Effector CD8-positive, alpha-beta T cell (primary cell): Measurements from ENCODE around the gene TMEM50B.
"Not testable (repeated sequence)": the region's sequence is repeated elsewhere in the genome, so short reads cannot be mapped to it uniquely, and the experiment has no call there.

Experiments
- DNase-seq: peaks from one replicate; lab custom pipeline; 2025; lab: John Stamatoyannopoulos, UW

The TMEM50B gene

GRCh38 chr21:33478182-33478581, 1.6 kb downstream of the TMEM50B start:
- DNase-seq: no peak

DNA sequence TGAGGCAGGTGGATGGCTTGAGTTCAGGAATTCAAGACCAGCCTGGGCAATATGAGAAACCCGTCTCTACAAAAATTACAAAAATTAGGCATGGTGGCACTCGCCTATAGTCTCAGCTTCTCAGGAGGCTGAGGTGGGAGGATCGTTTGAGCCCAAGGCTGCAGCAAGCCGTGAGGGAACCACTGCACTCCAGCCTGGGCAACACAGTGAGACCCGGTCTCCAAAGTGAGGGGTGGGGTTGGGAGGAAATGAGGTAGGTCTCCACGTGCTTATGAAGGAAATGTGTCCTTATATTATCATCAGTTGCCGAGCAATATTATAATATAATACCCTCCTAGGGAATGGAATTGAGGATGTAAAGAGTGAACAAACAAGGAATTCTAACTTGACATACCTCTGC, 2.7 kb downstream of the TMEM50B start:
- DNase-seq: no peak

DNA sequence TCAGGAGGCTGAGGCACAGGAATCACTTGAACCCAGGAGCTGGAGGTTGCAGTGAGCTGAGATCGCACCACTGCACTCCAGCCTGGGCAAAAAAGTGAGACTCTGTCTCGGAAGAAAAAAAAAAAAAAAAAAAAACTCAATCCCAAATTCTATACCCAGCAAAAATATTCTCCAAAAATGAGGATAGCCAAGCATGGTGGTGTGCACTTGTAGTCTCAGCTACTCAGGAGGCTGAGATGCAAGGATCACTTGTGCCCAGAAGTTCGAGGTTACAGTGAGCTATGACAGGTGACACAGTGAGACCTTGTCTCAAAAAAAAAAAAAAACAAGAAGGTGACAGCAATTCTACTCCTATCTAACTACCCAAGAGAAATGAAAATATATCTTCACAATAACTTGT, 6.4 kb downstream of the TMEM50B start:
- no peak for DNase-seq

- no peak for DNase-seq
Observed at GRCh38 chr21:33470701-33471100, 9.1 kb downstream of the TMEM50B start.

GRCh38 chr21:33469183-33469582, 10.6 kb downstream of the TMEM50B start:
- DNase-seq: not testable (repeated sequence)

GRCh38 chr21:33461538-33462250, 18.1 kb downstream of the TMEM50B start:
- no peak for DNase-seq

DNA sequence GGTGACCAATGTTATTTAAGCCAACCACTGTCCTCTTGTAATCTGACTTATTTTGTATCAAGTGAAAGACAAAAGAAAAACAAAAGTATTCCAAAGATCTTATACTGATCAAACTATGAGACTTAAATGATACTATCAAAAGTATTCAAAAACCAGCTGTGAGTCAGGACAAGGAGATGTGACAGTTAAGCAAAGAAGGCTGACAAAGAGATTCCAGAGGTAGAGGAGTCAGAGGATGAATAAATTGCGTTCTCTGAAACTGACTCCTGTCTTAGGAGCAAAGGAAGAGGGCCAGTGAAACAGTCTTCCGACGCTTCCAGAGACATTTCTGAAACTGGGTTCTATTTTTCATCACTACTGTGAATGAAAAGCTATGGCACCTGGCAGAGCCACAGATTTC, 20.9 kb downstream of the TMEM50B start:
- no peak for DNase-seq

DNA sequence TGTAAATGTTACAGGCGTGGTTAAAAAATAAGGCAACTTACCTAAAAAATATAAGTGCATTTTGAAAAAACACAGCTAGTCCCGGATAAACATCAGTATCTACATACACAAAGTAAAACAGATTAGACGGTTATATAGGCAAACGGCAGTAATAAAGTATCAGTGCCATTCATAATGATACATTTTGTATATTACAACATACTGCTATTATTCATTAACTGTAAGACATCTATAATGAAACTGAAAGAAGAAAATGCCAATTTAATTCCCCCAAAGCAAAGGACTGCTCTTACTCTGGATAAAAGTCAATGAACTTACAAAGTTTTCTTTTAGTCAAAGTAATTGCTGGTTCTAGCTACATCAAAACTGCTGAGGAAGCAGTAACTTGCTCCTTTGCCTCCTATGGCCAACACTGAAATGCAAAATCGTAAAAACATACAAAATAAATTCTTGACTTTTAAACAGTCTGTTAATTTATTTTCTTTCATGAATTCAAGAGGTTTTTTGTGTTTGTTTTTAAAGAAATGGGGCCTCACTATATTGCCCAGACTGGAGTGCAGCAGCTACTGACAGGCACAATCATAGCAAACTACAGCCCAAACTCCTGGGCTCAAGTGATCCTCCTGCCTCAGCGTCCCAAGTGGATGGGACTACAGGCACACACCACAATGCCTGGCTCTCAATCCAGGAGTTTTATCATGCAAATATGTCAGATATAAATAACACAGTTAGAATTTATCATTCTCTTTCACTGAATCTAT, 23.9 kb downstream of the TMEM50B start:
- no peak for DNase-seq

DNA sequence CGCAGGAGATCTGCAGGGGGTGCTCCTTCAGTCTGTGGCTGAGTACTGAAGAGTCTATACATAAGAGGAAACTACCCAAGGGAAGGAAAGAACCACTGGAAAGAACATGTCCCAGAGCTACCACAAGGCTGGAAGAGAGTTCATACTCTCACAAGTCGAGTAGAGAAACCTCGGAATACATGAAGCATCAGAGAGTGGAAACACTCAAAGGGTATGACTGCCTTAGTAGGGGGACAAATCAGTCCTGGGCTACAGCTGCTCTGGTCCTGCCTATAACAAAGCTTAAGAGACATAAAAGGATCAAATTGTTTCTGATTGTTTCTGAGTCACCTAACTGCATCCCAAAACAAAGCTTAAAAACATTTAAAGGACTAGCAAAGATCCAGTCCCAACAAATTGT, 27.4 kb downstream of the TMEM50B start:
- no peak for DNase-seq

GRCh38 chr21:33451634-33452071, 28.1 kb downstream of the TMEM50B start:
- DNase-seq: no peak

DNA sequence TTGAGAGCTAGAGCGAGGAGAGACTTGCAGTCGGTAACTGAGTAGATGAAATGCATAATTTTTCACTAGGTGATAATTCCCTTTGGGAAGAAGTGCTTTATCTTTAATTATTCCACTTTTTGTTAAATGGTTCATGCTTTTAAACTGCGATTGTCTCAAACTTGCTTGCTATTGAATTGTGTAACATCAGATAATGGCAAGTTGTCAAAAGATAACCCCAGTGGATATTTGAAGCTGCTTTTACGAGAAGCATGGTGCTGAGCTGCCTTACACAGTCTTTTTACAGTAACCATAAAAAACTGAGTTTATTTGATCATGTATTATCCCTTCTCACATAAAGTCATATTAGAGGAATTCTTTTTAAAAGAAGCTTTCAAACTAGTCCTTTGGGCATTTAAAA, 30.2 kb downstream of the TMEM50B start:
- DNase-seq: no peak

DNA sequence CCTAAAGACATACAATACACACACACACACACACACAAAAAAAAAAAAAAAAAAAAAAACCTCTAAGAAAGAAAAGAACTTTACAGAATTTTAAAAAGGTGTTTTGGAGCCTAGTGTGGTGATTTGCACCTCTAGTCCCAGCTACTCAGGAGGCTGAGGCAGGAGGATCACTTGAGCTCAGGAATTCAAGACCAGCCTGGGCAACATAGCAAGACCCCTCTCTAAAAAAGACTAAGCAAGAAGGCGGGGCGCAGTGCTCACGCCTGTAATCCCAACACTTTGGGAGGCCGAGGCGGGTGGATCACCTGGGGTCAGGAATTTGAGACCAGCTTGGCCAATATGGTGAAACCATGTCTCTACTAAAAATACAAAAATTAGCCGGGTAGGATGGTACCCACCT, 33.2 kb downstream of the TMEM50B start:
- DNase-seq: not testable (repeated sequence)

DNA sequence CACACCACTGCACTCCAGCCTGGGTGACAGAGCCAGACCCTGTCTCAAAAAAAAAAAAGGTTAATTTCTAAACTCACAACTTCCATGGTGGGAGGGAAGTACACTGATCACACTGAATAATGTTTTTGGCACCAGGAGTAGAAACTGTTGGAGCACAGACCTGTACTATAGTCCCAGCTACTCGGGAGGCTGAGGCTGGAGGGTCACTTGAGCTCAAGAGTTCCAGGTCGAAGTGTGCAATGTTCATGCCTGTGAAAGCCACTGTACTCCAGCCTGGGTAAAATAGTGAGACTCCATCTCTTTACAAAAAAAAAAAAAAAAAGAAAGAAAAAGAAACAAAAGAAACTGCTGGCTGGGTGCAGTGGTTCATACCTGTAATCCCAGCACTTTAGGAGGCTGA, 35.3 kb downstream of the TMEM50B start:
- DNase-seq: no peak

DNA sequence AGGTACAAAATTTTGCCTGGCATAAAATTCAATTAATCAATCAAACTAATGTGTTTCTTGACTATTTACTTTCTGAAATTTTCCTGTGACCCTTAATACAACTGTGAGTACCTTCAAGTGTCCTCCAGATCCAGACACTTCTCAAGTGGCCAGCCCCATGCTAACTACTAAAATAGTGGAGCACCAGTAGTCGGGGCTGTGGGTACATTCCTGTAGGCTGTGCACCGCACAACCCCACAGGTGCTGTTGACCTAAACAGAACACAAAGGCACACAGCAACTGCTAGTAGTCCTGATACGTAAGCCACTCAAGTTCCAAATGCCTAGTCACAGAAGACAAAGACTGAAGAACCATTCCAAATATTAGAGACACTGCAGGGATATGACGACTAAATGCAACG, 36.6 kb downstream of the TMEM50B start:
- DNase-seq: no peak

- DNase-seq: no peak
Observed at GRCh38 chr21:33441489-33442477, 38.0 kb downstream of the TMEM50B start.

DNA sequence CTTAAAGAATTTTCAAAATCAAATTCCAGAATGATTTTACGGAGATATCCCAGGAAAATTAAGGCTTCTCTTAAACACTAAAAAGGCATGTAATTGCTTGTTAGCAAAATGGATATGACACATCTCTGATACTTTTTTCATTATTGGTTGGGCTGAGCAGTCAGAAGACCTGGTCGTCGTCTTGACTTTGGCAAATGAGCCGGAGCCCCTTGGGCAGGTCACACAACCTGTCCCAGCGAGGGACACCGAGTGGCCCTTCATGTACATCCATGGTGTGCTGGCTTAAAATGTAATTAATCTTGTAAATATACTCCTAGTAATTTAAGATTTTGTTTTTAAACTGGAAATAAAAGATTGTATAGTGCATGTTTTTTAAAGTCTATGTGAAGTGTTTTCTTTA, 42.6 kb downstream of the TMEM50B start:
- no peak for DNase-seq

DNA sequence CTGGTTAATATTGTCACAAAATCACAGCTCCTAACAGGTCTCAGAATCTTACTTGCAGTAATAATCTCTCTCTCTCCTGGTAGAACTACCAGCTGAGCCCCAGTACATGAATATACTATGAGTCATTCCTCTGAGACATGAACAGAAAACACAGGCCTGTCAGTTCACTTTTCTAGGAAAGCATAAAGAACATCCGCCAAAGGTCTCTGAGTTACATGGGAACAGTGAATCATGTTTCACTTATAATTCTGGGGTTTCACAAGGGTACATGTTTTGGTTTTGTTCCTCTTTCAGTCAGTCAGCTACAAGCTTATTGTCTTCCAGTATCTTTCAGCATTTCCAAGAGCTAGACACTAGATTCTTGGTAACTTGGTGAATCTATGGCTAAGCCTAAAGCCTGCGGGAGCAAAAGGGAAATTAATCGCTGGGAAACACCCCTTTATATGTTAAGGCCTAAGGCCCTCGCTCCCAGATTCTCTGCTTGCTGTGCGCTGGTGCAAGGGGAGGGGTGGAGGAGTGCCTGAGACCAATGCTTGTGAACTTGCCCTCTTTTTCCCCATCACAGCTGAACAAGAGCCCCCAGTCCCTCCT, 44.9 kb downstream of the TMEM50B start:
- no peak for DNase-seq

- no peak for DNase-seq
Observed at GRCh38 chr21:33433425-33434114, 46.2 kb downstream of the TMEM50B start.

GRCh38 chr21:33433001-33433400, 46.8 kb downstream of the TMEM50B start:
- no peak for DNase-seq

DNA sequence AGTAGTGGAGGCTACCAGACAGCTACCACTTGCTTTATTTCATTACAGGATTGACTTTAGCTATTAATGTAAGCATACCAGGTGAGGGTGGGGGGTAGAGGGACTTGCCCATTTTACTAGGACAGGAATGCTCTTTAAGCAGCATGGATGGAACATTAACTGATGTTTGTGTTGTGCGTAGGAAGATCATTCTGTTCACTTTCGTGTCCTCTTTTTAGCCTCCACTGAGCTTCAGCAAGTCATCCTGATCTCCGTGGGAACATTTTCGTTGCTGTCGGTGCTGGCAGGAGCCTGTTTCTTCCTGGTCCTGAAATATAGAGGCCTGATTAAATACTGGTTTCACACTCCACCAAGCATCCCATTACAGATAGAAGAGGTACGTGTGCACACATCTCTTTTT, 47.3 kb downstream of the TMEM50B start:
- no peak for DNase-seq

DNA sequence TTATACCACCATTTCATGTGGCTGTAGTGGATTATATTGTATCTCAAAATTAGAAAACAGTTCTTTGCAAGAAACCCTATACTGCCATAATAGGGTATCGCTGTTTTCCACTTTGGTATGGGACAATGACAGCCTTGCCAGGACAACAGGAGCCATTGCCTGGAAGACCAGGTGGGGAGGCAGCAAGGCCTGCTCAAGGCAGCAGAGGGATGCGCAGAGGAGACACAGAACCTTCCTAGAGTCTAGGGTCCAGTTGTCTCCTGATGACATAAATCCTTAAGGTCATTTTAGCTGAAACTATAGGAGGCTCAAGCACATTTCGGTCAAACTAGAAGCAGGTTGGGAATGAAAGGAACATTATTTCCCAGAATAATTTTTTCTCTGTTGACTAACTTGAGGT, 48.9 kb downstream of the TMEM50B start:
- DNase-seq: no peak
